ENCODE measurements around the gene PAPPA. TPM values are rescaled to one million over a fixed set of nuclear protein-coding genes. Genes with fewer than 3 reads are reported as not detected.

Gene PAPPA
- polyA plus RNA-seq, 1 of the 3 experiments (the other 2 are of a cell fraction) = 44.5 TPM

DNA sequence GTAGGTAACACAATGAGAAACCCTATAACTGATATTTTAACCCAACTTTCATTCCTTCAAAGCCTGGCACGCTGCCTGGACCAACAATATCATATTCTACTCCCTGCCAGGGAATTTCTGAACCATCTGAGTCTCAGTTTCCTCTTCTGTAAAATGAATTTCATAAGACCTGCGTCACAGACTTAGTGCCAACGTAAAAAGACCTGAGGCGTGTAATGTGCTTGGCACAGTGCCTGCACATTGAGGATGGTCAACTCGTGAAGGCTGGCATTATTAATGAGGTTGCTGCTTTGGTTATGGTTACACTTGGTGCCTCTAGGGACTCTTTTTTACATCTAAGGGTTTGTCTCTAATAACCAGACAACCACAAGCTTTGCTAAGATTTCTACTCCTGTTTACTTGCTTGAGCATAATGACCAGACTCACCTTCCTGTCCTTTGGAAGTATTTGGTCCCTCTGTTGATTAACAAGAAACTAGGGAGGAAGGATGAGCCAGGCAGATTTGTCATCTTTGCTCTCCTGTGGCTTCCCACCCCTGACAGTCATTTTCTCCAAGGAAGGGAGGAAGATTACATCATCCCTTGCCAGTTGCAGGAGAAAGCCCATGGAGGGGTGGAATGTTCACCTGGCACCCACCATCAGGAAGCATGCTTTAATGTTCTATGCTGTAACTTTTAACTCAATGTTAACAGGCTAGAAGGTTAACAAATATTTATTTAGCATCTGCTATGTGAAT, 79.0 kb downstream of the PAPPA start:
- H3K27me3 ChIP-seq (ENCODE audit: insufficient read depth) = no peaks in the 10 kb centered on the region
- no peaks in the 10 kb centered on the region for H3K9me3 ChIP-seq
- ChIA-PET POLR2A (no interaction called here), CTCF (no interaction called here)
- 35% methylated on average over 5 of the region's 5 CpGs for WGBS (ENCODE audit: low lambda C conversion rate)
- peaks cover 37% of the 10 kb centered on the region for H3K79me2 ChIP-seq (ENCODE audit: insufficient read depth)
- peaks cover 70% of the 10 kb centered on the region for H3F3A ChIP-seq (replicated peaks; ENCODE audit: insufficient read depth)
- peaks cover 19 to 42% of the 10 kb centered on the region in 2 experiments for H3K36me3 ChIP-seq (replicated peaks in 1 of 2; ENCODE audit: control insufficient read depth in 1 of 2, insufficient read depth in 2 of 2, low read length in 1 of 2)
- no peak overlapping the region for H2AFZ ChIP-seq (ENCODE audit: low read depth)
- no peak for DNase-seq
- TF ChIP-seq RXRA (IDR thresholded peaks at IDR 0.05; ENCODE audit: borderline replicate concordance, low read depth) (peak; percentile 30; the same call in 1 of the 2 replicates), NFIC (IDR thresholded peaks at IDR 0.05; ENCODE audit: borderline replicate concordance) (peak; percentile 41; the same call in 1 of the 2 replicates), FOXJ3 (CRISPR knock-in tag; IDR thresholded peaks at IDR 0.05) (no peak), JUND (IDR thresholded peaks at IDR 0.05) (peak; percentile 63; the same call in 1 of the 2 replicates), EP300 (IDR thresholded peaks at IDR 0.05; ENCODE audit: borderline replicate concordance in 1 of 2, low read depth in 1 of 2, low read length in 1 of 2) (peak in 1 of 2 experiments; percentile 57; a peak in 1 of 4 replicates), FOSL2 (IDR thresholded peaks at IDR 0.05; ENCODE audit: borderline replicate concordance, low read depth) (peak; percentile 48; the same call in 1 of the 2 replicates), TEAD4 (IDR thresholded peaks at IDR 0.05; ENCODE audit: borderline replicate concordance, insufficient read depth) (peak; percentile 26; the same call in 1 of the 2 replicates), TCF12 (IDR thresholded peaks at IDR 0.05) (peak; percentile 75)
- TF ChIP-seq, protein P1, sequence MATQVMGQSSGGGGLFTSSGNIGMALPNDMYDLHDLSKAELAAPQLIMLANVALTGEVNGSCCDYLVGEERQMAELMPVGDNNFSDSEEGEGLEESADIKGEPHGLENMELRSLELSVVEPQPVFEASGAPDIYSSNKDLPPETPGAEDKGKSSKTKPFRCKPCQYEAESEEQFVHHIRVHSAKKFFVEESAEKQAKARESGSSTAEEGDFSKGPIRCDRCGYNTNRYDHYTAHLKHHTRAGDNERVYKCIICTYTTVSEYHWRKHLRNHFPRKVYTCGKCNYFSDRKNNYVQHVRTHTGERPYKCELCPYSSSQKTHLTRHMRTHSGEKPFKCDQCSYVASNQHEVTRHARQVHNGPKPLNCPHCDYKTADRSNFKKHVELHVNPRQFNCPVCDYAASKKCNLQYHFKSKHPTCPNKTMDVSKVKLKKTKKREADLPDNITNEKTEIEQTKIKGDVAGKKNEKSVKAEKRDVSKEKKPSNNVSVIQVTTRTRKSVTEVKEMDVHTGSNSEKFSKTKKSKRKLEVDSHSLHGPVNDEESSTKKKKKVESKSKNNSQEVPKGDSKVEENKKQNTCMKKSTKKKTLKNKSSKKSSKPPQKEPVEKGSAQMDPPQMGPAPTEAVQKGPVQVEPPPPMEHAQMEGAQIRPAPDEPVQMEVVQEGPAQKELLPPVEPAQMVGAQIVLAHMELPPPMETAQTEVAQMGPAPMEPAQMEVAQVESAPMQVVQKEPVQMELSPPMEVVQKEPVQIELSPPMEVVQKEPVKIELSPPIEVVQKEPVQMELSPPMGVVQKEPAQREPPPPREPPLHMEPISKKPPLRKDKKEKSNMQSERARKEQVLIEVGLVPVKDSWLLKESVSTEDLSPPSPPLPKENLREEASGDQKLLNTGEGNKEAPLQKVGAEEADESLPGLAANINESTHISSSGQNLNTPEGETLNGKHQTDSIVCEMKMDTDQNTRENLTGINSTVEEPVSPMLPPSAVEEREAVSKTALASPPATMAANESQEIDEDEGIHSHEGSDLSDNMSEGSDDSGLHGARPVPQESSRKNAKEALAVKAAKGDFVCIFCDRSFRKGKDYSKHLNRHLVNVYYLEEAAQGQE (IDR thresholded peaks at IDR 0.05; ENCODE audit: low read depth, low read length) = no peak
- TF ChIP-seq, protein P2, sequence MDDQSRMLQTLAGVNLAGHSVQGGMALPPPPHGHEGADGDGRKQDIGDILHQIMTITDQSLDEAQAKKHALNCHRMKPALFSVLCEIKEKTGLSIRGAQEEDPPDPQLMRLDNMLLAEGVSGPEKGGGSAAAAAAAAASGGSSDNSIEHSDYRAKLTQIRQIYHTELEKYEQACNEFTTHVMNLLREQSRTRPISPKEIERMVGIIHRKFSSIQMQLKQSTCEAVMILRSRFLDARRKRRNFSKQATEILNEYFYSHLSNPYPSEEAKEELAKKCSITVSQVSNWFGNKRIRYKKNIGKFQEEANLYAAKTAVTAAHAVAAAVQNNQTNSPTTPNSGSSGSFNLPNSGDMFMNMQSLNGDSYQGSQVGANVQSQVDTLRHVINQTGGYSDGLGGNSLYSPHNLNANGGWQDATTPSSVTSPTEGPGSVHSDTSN (IDR thresholded peaks at IDR 0.05) = peak; percentile 72
- no peaks in the 10 kb centered on the region for H3K9me2 ChIP-seq
- H3K9ac ChIP-seq = peak overlapping the region; percentile 74
- peaks cover 0 to 69% of the 10 kb centered on the region in 2 experiments; a peak in 3 of 4 replicates for H3K4me1 ChIP-seq (ENCODE audit: control insufficient read depth in 1 of 2, insufficient read depth in 2 of 2, low read depth in 1 of 2, low read length in 1 of 2)
- H3K27ac ChIP-seq (ENCODE audit: low read depth in 2 of 2, low read length in 1 of 2) = peak overlapping the region; percentile 11 to 100; a peak in 3 of 4 replicates
- no peaks in the 10 kb centered on the region for H4K20me1 ChIP-seq (ENCODE audit: insufficient read depth)
- H3K4me3 ChIP-seq (ENCODE audit: low read depth in 2 of 2, low read length in 1 of 2) = no peak overlapping the region
- peak overlapping the region; percentile 54 for H3K4me2 ChIP-seq

DNA sequence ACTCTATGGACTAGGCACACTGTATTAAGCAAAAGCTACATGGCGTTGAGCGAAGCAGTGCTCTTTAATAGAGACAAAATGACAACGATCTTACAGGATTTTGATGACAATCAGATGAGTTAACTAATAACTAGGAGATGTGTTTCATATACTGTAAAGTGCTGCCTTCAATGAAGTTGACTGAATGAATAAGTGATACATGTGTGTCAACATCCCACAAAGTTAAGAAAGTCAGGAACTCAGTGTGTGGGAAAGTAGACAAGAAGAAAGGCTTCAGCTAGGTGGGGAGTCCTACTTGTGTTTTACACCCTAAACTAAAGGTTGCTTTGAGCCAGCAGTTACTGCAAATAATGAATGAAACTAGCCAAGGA, 79.6 kb downstream of the PAPPA start:
- peaks cover 14 to 36% of the 10 kb centered on the region in 2 experiments for H3K36me3 ChIP-seq (replicated peaks in 1 of 2; ENCODE audit: control insufficient read depth in 1 of 2, insufficient read depth in 2 of 2, low read length in 1 of 2)
- H4K20me1 ChIP-seq (ENCODE audit: insufficient read depth) = no peaks in the 10 kb centered on the region
- TF ChIP-seq CHD2 (IDR thresholded peaks at IDR 0.05; ENCODE audit: low read length, partially characterized antibody) (no peak), TEAD4 (IDR thresholded peaks at IDR 0.05; ENCODE audit: borderline replicate concordance, insufficient read depth) (0 out of 2 replicates have a peak, but pooled peaks have one; percentile 4), YY1 (IDR thresholded peaks at IDR 0.05; ENCODE audit: low read depth) (no peak), MXI1 (IDR thresholded peaks at IDR 0.05; ENCODE audit: low read depth, low read length) (no peak), EP300 (IDR thresholded peaks at IDR 0.05; ENCODE audit: borderline replicate concordance in 1 of 2, low read depth in 1 of 2, low read length in 1 of 2) (no peak), EZH2phosphoT487 (IDR thresholded peaks at IDR 0.05; ENCODE audit: borderline replicate concordance, low read depth) (no peak)
- TF ChIP-seq, protein P3, sequence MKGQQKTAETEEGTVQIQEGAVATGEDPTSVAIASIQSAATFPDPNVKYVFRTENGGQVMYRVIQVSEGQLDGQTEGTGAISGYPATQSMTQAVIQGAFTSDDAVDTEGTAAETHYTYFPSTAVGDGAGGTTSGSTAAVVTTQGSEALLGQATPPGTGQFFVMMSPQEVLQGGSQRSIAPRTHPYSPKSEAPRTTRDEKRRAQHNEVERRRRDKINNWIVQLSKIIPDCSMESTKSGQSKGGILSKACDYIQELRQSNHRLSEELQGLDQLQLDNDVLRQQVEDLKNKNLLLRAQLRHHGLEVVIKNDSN (IDR thresholded peaks at IDR 0.05; ENCODE audit: borderline replicate concordance, low read depth) = no peak
- TF ChIP-seq, protein P1 (IDR thresholded peaks at IDR 0.05; ENCODE audit: low read depth, low read length) = no peak
- DNase-seq = no peak
- H3K9me2 ChIP-seq = no peaks in the 10 kb centered on the region
- no peak overlapping the region for H3K4me3 ChIP-seq (ENCODE audit: low read depth in 2 of 2, low read length in 1 of 2)
- H3K4me2 ChIP-seq = peak overlapping the region; percentile 54
- no peak overlapping the region for H2AFZ ChIP-seq (ENCODE audit: low read depth)
- peaks cover 0 to 71% of the 10 kb centered on the region in 2 experiments; a peak in 3 of 4 replicates for H3K4me1 ChIP-seq (ENCODE audit: control insufficient read depth in 1 of 2, insufficient read depth in 2 of 2, low read depth in 1 of 2, low read length in 1 of 2)
- H3F3A ChIP-seq (replicated peaks; ENCODE audit: insufficient read depth) = peaks cover 70% of the 10 kb centered on the region
- ChIA-PET CTCF (no interaction called here), POLR2A (no interaction called here)
- 62% methylated on average over 3 of the region's 3 CpGs for WGBS (ENCODE audit: low lambda C conversion rate)
- peaks cover 37% of the 10 kb centered on the region for H3K79me2 ChIP-seq (ENCODE audit: insufficient read depth)
- H3K27ac ChIP-seq (ENCODE audit: low read depth in 2 of 2, low read length in 1 of 2) = peak overlapping the region; percentile 16 to 100; a peak in 3 of 4 replicates
- H3K9me3 ChIP-seq = no peaks in the 10 kb centered on the region
- peak overlapping the region; percentile 74 for H3K9ac ChIP-seq
- no peaks in the 10 kb centered on the region for H3K27me3 ChIP-seq (ENCODE audit: insufficient read depth)
